Esophagus muscularis mucosa (tissue), 3 donors: Measurements from ENCODE around the gene PNN.

Source experiments
- POLR2A ChIP-seq: fragments of 450-650 bp; IDR thresholded peaks from one replicate; pipeline ENCODE4 v1.6.1; 2017; ENCODE audit warnings: antibody characterized with exemption, moderate library complexity, mild to moderate bottlenecking, low read depth
- TF ChIP-seq, protein P1 (sequence below), 3 experiments: fragments of 200-600 bp in 2 of 3; fragments of 450-650 bp in 1 of 3; sonication (generic) in 2 of 3; IDR thresholded peaks; one replicate each; pipeline ENCODE4 v1.5.1; 2017 to 2019; ENCODE audit warnings: antibody characterized with exemption in 3 of 3, mild to moderate bottlenecking in 2 of 3, moderate library complexity in 1 of 3

DNA sequence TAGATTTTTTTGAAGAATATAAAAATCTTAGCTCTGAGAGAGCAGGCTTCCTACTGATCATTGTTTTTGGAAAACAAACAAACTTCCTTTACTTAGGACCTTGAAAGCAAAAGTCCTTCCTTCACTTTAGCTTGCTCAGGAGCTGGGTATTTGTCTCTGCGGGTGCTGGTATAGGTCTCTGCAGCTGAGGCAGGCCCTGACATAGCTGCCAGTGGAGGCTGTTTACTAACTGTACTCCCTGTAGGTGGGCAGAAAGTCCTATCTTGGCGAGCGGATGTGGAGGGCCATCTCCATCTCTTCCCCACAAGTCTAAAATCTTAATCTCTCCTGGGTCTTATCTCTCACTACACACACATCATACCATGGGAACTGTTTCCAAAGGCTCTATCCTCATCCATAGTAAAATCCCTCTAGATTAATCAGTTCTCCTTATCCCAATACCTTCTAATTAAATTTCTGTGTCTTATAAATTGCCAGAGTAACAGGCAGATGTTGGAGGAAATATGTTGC is 54.6 kb downstream of the PNN start:
- TF ChIP-seq, protein P1, sequence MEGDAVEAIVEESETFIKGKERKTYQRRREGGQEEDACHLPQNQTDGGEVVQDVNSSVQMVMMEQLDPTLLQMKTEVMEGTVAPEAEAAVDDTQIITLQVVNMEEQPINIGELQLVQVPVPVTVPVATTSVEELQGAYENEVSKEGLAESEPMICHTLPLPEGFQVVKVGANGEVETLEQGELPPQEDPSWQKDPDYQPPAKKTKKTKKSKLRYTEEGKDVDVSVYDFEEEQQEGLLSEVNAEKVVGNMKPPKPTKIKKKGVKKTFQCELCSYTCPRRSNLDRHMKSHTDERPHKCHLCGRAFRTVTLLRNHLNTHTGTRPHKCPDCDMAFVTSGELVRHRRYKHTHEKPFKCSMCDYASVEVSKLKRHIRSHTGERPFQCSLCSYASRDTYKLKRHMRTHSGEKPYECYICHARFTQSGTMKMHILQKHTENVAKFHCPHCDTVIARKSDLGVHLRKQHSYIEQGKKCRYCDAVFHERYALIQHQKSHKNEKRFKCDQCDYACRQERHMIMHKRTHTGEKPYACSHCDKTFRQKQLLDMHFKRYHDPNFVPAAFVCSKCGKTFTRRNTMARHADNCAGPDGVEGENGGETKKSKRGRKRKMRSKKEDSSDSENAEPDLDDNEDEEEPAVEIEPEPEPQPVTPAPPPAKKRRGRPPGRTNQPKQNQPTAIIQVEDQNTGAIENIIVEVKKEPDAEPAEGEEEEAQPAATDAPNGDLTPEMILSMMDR (IDR thresholded peaks at IDR 0.05), result no peak
- TF ChIP-seq POLR2A, result no peak
